Measurements from ENCODE around the gene ALS2.

DNA sequence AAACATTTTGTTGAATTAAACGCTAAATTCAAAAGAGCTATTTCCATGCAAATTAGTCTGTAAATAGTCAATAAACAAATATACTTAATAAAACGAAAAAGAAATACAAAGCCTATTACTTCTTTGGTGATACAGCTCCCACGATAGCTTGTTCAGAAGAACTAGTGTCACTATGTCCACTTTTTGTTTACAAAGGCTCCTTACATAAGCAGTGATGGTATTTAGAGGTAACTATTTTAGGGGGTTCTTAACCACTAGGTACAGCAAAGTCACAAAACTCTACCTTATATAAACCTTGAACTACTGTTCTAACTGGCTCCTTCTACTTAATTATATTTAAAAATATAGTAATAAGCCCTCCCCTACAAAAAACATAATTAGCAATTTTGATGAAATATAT, 21.9 kb downstream of the ALS2 start:
- TF ChIP-seq, protein P1, sequence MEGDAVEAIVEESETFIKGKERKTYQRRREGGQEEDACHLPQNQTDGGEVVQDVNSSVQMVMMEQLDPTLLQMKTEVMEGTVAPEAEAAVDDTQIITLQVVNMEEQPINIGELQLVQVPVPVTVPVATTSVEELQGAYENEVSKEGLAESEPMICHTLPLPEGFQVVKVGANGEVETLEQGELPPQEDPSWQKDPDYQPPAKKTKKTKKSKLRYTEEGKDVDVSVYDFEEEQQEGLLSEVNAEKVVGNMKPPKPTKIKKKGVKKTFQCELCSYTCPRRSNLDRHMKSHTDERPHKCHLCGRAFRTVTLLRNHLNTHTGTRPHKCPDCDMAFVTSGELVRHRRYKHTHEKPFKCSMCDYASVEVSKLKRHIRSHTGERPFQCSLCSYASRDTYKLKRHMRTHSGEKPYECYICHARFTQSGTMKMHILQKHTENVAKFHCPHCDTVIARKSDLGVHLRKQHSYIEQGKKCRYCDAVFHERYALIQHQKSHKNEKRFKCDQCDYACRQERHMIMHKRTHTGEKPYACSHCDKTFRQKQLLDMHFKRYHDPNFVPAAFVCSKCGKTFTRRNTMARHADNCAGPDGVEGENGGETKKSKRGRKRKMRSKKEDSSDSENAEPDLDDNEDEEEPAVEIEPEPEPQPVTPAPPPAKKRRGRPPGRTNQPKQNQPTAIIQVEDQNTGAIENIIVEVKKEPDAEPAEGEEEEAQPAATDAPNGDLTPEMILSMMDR (conservative IDR thresholded peaks at IDR 0.05 in 1 of 2, IDR thresholded peaks at IDR 0.05 in 1 of 2; ENCODE audit: extremely low read depth in 1 of 2, insufficient read depth in 1 of 2, low read depth in 1 of 2, low read length in 2 of 2) = no peak
- TF ChIP-seq EZH2 (IDR thresholded peaks at IDR 0.05; ENCODE audit: borderline replicate concordance, low read length) = no peak
